Hepatocyte (in vitro differentiated cells): ENCODE measurements around the gene SKAP2.

Source experiments
- CTCF ChIP-seq: fragments of 200-600 bp; sonication (generic); IDR thresholded peaks from 2 replicates; pipeline ENCODE4 v1.5.1; 2016; ENCODE audit warnings: antibody characterized with exemption, mild to moderate bottlenecking; ENCODE audit not compliant: poor library complexity
- EZH2 ChIP-seq: fragments of 200-600 bp; sonication (generic); IDR thresholded peaks from 2 replicates; pipeline ENCODE4 v1.6.1; 2016; ENCODE audit warnings: antibody characterized with exemption, mild to moderate bottlenecking, borderline replicate concordance
- EZH2phosphoT487 ChIP-seq: fragments of 200-600 bp; sonication (generic); IDR thresholded peaks from one replicate; pipeline ENCODE4 v1.6.1; 2018; ENCODE audit warnings: antibody characterized with exemption, mild to moderate bottlenecking, low read depth, moderate library complexity; ENCODE audit not compliant: unreplicated experiment, severe bottlenecking

GRCh38 chr7:26663874-26664273 is 200.5 kb downstream of the SKAP2 start:
- TF ChIP-seq CTCF = no peak
- TF ChIP-seq EZH2 = no peak
- no peak for TF ChIP-seq EZH2phosphoT487
